Measurements from ENCODE around the gene PDE5A. TPM values are rescaled to one million over a fixed set of nuclear protein-coding genes. Genes with fewer than 3 reads are reported as not detected.

Gene PDE5A
- total and polyA plus RNA-seq, 12 donors = 1.5 to 17.4 (median 9.9) TPM

DNA sequence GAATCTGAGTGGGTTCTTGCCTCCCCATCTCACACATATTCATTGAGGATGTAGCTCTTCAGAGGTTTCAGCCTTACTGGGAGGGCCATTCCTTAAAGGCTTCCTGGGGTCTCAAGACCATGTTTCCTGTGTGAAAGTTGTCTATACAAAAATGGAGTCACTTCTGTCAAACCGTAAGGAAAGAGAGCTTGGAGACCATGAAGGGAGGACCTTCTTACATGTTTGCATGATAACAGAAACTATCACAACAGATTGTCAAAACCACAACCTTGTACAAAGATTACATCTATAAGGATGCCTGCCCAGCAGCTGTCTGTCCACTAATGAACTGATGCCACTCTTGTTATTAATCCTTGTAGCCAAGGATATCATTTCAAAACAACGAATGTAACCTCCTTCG lies 139.3 kb downstream of the PDE5A start:
- no peak for ATAC-seq
- H3K27me3 ChIP-seq = no peaks in the 10 kb centered on the region
- no peak overlapping the region for H3K4me3 ChIP-seq
- H3K4me1 ChIP-seq = no peaks in the 10 kb centered on the region
- peaks cover 0 to 4% (median 0%) of the 10 kb centered on the region in 11 donors for H3K9me3 ChIP-seq
- intact Hi-C loops (cut with DNase I) = loop anchor here in 1 of 10 donors (10.0 kb wide), 1 partner anchor 175 kb away; no protein-coding TSS in a partner anchor
- WGBS, 2 donors = 81 to 83% methylated on average over 3 of the region's 3 CpGs
- peaks cover 0 to 29% (median 0%) of the 10 kb centered on the region in 9 donors for H3K36me3 ChIP-seq
- no peak for DNase-seq
- TF ChIP-seq, protein P1, sequence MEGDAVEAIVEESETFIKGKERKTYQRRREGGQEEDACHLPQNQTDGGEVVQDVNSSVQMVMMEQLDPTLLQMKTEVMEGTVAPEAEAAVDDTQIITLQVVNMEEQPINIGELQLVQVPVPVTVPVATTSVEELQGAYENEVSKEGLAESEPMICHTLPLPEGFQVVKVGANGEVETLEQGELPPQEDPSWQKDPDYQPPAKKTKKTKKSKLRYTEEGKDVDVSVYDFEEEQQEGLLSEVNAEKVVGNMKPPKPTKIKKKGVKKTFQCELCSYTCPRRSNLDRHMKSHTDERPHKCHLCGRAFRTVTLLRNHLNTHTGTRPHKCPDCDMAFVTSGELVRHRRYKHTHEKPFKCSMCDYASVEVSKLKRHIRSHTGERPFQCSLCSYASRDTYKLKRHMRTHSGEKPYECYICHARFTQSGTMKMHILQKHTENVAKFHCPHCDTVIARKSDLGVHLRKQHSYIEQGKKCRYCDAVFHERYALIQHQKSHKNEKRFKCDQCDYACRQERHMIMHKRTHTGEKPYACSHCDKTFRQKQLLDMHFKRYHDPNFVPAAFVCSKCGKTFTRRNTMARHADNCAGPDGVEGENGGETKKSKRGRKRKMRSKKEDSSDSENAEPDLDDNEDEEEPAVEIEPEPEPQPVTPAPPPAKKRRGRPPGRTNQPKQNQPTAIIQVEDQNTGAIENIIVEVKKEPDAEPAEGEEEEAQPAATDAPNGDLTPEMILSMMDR (IDR thresholded peaks at IDR 0.05) = no peak
- no peak overlapping the region for H3K27ac ChIP-seq

DNA sequence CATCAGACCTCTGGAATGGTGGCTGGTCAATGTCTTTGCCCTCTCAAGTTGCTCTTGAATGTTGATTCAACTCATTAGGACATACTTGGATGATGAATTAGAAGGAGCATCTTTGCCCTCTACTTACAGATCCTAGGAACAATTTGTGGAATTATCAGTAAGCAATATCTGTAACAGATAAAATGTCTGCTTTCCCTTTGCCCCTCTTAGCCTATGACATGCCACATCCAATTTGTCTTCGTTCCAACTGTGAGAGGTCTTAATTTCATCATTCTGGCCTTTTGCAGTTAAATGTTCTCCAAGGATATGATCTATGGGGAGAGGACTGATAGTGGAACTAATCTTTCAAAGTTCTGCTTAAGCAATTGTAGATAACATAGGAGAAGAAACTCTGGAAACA lies 148.3 kb downstream of the PDE5A start:
- Histone ChIP-seq H3K4me1 (peaks cover 0 to 16% (median 0%) of the 10 kb centered on the region in 9 donors), H3K36me3 (peaks cover 0 to 63% (median 3%) of the 10 kb centered on the region in 9 donors), H3K27ac (no peak overlapping the region), H3K9me3 (peaks cover 0 to 7% (median 0%) of the 10 kb centered on the region in 11 donors), H3K4me3 (no peak overlapping the region), H3K27me3 (no peaks in the 10 kb centered on the region)
- 93 to 94% methylated on average over 1 of the region's 1 CpG for WGBS, 2 donors
- TF ChIP-seq, protein P1 (IDR thresholded peaks at IDR 0.05) = no peak
- no peak for ATAC-seq
- DNase-seq = no peak
- intact Hi-C loops (cut with DNase I) = loop anchor here in 1 of 10 donors (10.0 kb wide), 1 partner anchor 166 kb away; no protein-coding TSS in a partner anchor

DNA sequence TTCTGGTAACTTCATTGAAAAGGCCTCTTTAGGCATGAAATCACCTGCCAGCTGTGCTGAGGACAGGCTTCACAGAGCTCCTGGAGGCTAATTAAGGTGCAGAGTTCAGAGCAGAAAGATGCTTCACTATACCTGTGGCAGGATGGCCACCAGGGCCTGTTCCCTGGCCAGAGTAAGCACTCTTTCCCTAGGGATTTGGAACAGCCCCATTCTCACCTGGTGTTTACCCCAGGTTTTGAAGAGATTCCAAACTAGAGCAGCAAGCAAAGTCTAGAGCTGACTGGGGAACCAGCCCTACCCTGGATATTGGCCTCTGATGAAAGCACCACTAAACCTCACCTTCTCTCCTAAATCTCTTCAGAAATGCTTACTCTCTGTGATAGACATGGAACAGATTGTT lies 148.8 kb downstream of the PDE5A start:
- intact Hi-C loops (cut with DNase I) = loop anchor here in 2 of 10 donors (10.0 kb wide), 1 partner anchor 165 kb away; no protein-coding TSS in a partner anchor
- ATAC-seq = no peak
- H3K27ac ChIP-seq = no peak overlapping the region

DNA sequence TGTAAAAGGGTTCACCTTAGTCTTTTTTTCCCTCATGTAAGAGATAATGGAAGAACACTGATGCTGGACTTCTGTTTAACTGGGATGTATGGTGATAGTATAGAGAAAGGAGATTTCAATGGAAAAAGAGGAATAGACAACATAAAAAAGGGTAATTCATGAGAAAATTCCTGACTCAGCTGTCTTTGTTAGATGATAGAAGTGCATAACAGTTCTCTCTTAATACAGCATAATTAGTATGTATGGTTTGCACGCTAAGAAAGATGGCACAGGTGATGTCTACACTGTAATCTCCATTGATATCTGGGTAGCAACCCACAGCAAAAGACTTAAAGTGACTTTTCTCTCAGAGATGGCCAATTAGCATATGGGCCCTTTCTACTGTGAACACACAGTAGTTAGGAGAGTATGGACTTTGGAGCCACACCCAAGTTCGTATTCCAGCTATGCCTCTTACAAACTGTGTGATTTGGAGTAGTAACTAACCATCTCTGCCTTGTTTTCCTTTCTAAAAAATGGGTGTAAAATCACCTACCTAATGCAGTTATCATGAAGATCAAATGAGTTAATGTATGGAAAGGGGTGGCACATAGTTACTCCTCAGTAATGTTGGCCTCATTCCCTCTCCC lies 149.3 kb downstream of the PDE5A start:
- intact Hi-C loops (cut with DNase I) = loop anchor here in 1 of 10 donors (10.0 kb wide), 1 partner anchor 164 kb away; no protein-coding TSS in a partner anchor
- H3K36me3 ChIP-seq = peaks cover 0 to 73% (median 9%) of the 10 kb centered on the region in 9 donors
- TF ChIP-seq, protein P1 (IDR thresholded peaks at IDR 0.05) = no peak

More for the DNA sequence above, 148.8 kb downstream of the PDE5A start:
- H3K4me3 ChIP-seq = no peak overlapping the region
- peaks cover 0 to 68% (median 8%) of the 10 kb centered on the region in 9 donors for H3K36me3 ChIP-seq
- no peaks in the 10 kb centered on the region for H3K27me3 ChIP-seq
- peaks cover 0 to 16% (median 0%) of the 10 kb centered on the region in 9 donors for H3K4me1 ChIP-seq
- peaks cover 0 to 4% (median 0%) of the 10 kb centered on the region in 11 donors for H3K9me3 ChIP-seq
- TF ChIP-seq, protein P1 (IDR thresholded peaks at IDR 0.05) = no peak
- DNase-seq = no peak

More for the DNA sequence above, 149.3 kb downstream of the PDE5A start:
- ATAC-seq = no peak
- no peak overlapping the region for H3K27ac ChIP-seq
- no peak overlapping the region for H3K4me3 ChIP-seq
- H3K27me3 ChIP-seq = no peaks in the 10 kb centered on the region
- peaks cover 0 to 3% (median 0%) of the 10 kb centered on the region in 11 donors for H3K9me3 ChIP-seq
- WGBS, 2 donors = 97 to 99% methylated on average over 2 of the region's 2 CpGs
- no peak for DNase-seq
- peaks cover 0 to 16% (median 0%) of the 10 kb centered on the region in 9 donors for H3K4me1 ChIP-seq
